Upper lobe of left lung (tissue), 6 donors: ENCODE data around the gene TMPRSS5. TPM values are rescaled to one million over a fixed set of nuclear protein-coding genes. Genes with fewer than 3 reads are reported as not detected.

ENCODE experiments used
- ATAC-seq, 2 donors: fragments of 200-7000 bp; cut with Tn5 transposase; one replicate each; pipeline ENCODE4 v1.9.1; 2022; ENCODE audit warnings: mild to moderate bottlenecking in 2 of 2, moderate library complexity in 2 of 2; ENCODE audit not compliant: low FRiP score in 2 of 2
- DNase-seq, 2 donors: peaks; one replicate each; pipeline ENCODE4 v3.0.0-alpha.2; 2019 to 2020
- H3K27ac ChIP-seq, 4 donors: fragments of 200-600 bp; sonication (generic); one replicate each; pipeline ENCODE4 v1.5.1; 2016 to 2019
- H3K27me3 ChIP-seq, 4 donors: fragments of 200-600 bp; sonication (generic); one replicate each; pipeline ENCODE4 v1.5.1; 2017 to 2019
- H3K36me3 ChIP-seq, 4 donors: fragments of 200-600 bp; sonication (generic); one replicate each; pipeline ENCODE4 v1.5.1; 2016 to 2019
- H3K4me1 ChIP-seq, 4 donors: fragments of 200-600 bp; sonication (generic); one replicate each; pipeline ENCODE4 v1.5.1; 2018 to 2019
- H3K4me3 ChIP-seq, 4 donors: fragments of 200-600 bp; sonication (generic); one replicate each; pipeline ENCODE4 v1.5.1; 2017 to 2019; ENCODE audit warnings: mild to moderate bottlenecking in 2 of 4, moderate library complexity in 1 of 4
- H3K9me3 ChIP-seq, 4 donors: fragments of 200-600 bp; sonication (generic); one replicate each; pipeline ENCODE4 v1.5.1; 2018 to 2019
- CTCF ChIP-seq, 6 experiments: fragments of 450-650 bp in 4 of 6; fragments of 200-600 bp in 2 of 6; sonication (generic) in 2 of 6; IDR thresholded peaks; one replicate each; pipeline ENCODE4 v1.5.1; 2016 to 2019; ENCODE audit warnings: antibody characterized with exemption in 6 of 6
- EP300 ChIP-seq, 4 donors: sonication (generic); formaldehyde crosslinking; IDR thresholded peaks; one replicate each; pipeline ENCODE4 v1.5.1; 2017; ENCODE audit warnings: antibody characterized with exemption in 4 of 4, control low read depth in 2 of 4
- POLR2A ChIP-seq, 4 donors: fragments of 450-650 bp; IDR thresholded peaks; one replicate each; pipeline ENCODE4 v1.5.1; 2016 to 2017; ENCODE audit warnings: antibody characterized with exemption in 4 of 4, mild to moderate bottlenecking in 2 of 4
- POLR2AphosphoS5 ChIP-seq, 2 donors: sonication (generic); formaldehyde crosslinking; IDR thresholded peaks; one replicate each; pipeline ENCODE4 v1.5.1; 2017; ENCODE audit warnings: antibody characterized with exemption in 2 of 2
- WGBS, 2 donors: methylation state at CpG; one replicate each; pipeline ENCODE4 v1.1.5; 2017 to 2018; 5-methylcytosine and 5-hydroxymethylcytosine counted together
- small RNA-seq, 4 donors: library from RNA; depleted of rRNA; stranded (forward); fragments of <200 nt; gene quantifications; one replicate each; pipeline ENCODE3, GENCODE V24; 2016
- total RNA-seq, 6 donors: library from RNA; depleted of rRNA in 4 of 6; stranded (reverse); fragments of >200 nt in 4 of 6; gene quantifications; one replicate each; pipeline versions ENCODE4 v1.1.0 to v1.2.1, GENCODE V29; 2016 to 2021
- donor health status: DM: no; HTN: no; CAD: no; lungs with moderate emphysema.
- donor health status: DM: no; HTN: yes; CAD: no; lungs with severe emphysema.

Gene TMPRSS5
- total RNA-seq, 6 donors from 2014 or later: 0.61 to 2.4 (median 0.85) TPM; not detected in 2

GRCh38 chr11:113637636-113638035, 68.5 kb downstream of the TMPRSS5 start:
- Histone ChIP-seq H3K4me3 (no peak overlapping the region), H3K27ac (no peak overlapping the region), H3K4me1 (no peaks in the 10 kb centered on the region), H3K9me3 (no peaks in the 10 kb centered on the region), H3K27me3 (no peaks in the 10 kb centered on the region), H3K36me3 (no peaks in the 10 kb centered on the region)
- DNase-seq (no peak), ATAC-seq (no peak)
- TF ChIP-seq POLR2AphosphoS5 (IDR thresholded peaks at IDR 0.05): no peak
- no peak for TF ChIP-seq CTCF (IDR thresholded peaks at IDR 0.05)
- TF ChIP-seq POLR2A (IDR thresholded peaks at IDR 0.05): no peak
- no peak for TF ChIP-seq EP300 (IDR thresholded peaks at IDR 0.05)
- 49 to 51% methylated on average over 2 of the region's 2 CpGs for WGBS, 2 donors

Small RNAs within 50 kb of the gene (small RNA-seq; reads per million reads assigned to genes)
- 0 reads per million in 4 donors for gene RPS29P19

Other genes starting within 250 kb of the TMPRSS5 start
- under 1 TPM in 1 of 6 donors, not detected in 5; 0.13 TPM for gene DRD2, start 230.9 kb downstream of the TMPRSS5 start, total RNA-seq
- 10 to 100 TPM in 2 of 6 donors, 1 to 10 TPM in 4; 6.7 to 13.8 (median 9.8) TPM for gene ZW10, start 67.4 kb upstream of the TMPRSS5 start, total RNA-seq
- not detected for gene CLDN25, start 73.5 kb upstream of the TMPRSS5 start, total RNA-seq
- gene USP28, start 169.3 kb upstream of the TMPRSS5 start, total RNA-seq: 10 to 100 TPM; 16.1 to 50.8 (median 18.8) TPM
- gene HTR3B, start 198.5 kb upstream of the TMPRSS5 start, total RNA-seq: not detected